ENCODE measurements around the gene PECR.
"Not testable (repeated sequence)": the region's sequence is repeated elsewhere in the genome, so short reads cannot be mapped to it uniquely, and the experiment has no call there.

PECR gene

GRCh38 chr2:216104691-216105090 is 23.1 kb upstream of the PECR start:
- DNase-seq (ENCODE audit: low spot score), result no peak

- no peak for DNase-seq (ENCODE audit: low spot score)
Measured at GRCh38 chr2:216103213-216103612, 21.6 kb upstream of the PECR start.

DNA sequence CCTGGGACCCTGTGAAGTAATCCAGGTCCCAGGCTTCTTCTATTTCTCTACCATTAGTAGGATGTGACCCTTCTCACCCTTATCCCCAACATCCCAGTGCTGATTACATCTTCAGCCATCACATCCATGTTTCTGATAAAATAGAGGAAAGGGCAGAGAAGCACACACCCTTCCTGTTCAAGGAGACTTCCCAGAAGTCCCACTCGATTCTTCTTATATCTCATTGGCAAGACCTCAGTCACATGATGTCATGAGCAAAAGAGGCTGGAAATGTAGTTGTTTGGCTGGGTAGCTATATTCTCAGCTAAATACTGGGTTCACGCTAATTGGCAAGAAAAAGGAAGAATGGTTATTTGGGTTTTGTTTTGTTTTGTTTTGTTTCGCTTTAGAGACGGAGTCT is 19.5 kb upstream of the PECR start:
- no peak for DNase-seq (ENCODE audit: low spot score)

DNA sequence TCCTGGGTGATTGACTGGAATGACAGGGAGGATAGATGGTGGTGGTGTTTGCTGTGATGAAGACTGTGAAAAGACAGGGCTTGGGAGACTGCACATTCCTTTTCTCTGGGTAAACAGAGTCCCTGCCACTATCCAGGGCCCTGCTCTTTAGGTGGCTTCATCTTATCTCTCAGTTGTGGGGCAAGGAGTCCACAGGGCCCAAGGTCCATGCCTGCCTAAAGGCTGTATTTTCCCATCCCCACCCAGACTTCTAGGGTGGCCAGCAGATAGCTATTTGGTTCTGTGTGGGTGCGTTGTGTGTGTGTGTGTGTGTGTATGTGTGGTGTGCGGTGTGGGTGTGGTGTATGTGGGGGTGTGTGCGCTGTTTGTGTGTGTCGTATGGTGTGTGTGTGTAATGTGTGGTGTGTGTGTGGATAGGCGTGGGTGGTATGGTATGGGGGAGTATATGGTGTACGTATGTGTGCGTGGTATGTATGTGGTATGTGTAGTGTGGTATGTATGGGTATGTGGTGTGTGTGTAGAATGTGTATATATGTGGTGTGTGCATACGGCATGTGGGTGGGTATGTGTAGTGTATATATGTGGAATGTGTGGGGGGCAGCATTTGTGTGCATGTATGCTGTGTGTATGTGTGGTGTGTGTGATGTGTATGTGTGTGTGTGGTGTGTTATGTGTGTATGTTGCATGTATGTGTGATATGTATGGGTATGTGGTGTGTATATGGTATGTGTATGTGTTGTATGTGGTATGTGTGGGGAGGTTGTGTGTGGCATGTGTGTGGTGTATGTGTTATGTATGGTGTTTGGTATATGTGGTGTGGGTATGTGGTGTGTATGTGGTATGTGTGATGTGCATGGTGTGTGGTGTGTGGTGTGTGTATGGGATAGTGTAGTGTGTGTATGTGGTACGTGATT is 17.1 kb upstream of the PECR start:
- no peak for DNase-seq (ENCODE audit: low spot score)

GRCh38 chr2:216094701-216095100 is 13.1 kb upstream of the PECR start:
- no peak for DNase-seq (ENCODE audit: low spot score)

- no peak for DNase-seq (ENCODE audit: low spot score)
Measured at GRCh38 chr2:216092646-216093045, 11.0 kb upstream of the PECR start.

- DNase-seq (ENCODE audit: low spot score), result no peak
Measured at GRCh38 chr2:216090369-216090786, 8.8 kb upstream of the PECR start.

- no peak for DNase-seq (ENCODE audit: low spot score)
Measured at GRCh38 chr2:216086207-216086893, 4.7 kb upstream of the PECR start.

DNA sequence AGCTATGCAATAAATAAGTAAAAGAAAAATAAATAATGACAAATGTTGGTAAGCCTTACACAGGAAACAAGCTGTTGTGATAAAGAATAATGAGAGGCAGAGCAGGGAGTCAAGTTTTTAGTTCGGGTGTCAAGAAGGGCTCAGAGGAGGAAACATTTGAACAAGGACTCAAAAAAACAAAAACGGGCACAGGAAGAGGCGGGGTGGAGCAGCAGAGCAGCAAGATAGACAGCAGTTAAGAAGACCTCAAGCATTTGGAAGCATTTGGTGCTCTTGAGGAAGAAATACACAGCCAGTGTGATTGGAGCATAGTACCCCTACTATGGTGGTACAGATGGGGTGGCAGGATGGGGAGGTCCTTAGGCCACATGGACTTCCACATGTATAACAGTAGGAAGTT is 2.9 kb upstream of the PECR start:
- DNase-seq (ENCODE audit: low spot score), result no peak

GRCh38 chr2:216083464-216084281 is 2.1 kb upstream of the PECR start:
- DNase-seq (ENCODE audit: low spot score), result no peak

DNA sequence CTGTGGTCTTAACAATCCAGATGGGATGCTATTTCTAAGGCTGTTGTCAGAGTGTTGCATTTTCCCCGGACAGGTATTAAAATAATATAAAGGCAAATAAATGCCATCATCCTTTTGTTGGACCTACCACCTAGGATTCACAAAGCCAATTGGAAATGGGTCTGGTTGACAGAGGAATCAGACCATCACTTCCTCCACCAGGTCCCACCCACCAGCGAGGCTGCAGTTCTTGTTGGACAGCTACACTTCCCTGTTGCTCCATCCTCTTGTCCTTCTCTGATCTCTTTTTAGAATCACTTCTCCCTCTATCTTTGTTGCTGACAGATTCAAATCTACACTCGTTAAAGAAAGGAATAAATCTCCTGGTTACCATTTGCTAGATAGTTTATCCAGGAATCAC is 1.2 kb upstream of the PECR start:
- no peak for DNase-seq (ENCODE audit: low spot score)

- no peak for DNase-seq (ENCODE audit: low spot score)
Measured at GRCh38 chr2:216082117-216082711, 605 bp upstream of the PECR start.

DNA sequence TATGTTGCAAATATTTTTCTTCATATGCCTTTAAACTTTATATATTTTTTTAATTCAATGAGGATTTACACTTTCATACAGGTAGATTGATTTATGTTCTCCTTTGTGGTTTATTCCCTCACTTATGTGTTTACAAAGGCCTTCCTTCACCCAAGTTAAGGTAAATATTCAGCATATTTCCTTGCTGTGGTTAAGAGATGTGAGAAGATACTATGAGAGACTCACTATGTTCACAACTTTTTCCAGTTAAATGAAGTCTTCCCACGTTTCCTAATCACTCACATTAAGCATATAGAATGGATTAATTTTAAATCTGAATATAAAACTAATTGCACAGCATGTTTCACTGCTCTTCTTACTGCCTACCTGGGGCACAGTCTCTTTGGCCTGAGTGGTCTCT is 597 bp downstream of the PECR start:
- DNase-seq (ENCODE audit: low spot score), result no peak

DNA sequence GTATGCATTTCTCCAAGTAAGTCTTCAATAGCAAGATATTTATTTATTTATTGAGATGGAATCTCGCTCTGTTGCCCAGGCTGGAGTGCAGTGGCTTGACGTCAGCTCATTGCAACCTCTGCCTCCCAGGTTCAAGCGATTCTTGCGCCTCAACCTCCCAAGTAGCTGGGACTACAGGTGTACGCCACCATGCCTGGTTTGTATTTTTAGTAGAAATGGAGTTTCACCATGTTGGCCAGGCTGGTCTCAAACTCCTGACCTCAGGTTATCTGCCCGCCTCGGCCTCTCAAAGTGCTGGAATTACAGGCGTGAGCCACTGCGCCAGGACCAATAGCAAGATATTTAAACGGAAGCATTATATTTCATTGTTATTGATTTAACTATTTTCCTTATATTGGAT is 1.6 kb downstream of the PECR start:
- DNase-seq (ENCODE audit: low spot score), result not testable (repeated sequence)

- DNase-seq (ENCODE audit: low spot score), result no peak
Measured at GRCh38 chr2:216078776-216079175, 2.8 kb downstream of the PECR start.

DNA sequence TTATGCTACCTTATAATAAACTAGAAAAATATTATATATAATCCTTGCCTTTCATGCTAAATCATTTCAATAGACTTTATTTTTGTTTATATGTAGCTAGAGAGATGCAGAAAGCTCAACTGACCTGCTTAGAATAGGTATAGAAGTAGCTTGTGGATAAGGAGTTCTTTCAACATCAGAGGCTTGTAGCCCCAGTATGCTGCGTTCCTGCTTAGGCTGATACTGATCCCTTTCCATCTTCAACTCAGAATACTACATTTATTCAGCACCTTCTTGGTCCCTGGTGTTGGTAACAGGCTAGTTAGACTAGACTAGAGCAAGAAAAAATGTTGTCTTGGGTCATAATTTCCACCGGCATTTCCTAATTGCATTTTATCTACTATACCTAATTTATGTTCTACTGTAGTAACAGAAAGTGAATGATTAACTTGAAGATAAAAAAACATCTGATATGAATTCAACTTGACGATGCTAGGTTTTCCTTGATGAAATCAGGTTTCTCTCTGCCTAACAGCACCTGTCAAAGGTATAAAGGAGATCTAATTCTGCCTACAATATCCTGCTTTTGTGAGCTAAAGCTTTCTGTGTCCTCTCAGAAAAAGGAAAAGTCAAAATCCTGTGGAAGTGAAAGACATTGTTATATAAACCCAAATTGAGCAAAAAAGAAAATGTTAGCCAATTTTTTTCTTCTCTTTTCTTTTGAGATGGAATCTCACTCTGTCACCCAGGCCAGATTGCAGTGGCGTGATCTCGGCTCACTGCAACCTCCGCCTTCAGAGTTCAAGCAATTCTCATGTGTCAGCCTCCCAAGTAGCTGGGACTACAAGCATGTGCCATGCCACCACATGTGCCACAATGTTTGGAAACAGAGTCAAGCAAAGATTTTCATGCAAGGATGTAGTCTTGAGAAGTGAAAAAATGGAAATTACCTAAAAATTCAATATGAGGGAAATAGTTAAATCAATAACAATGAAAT is 5.8 kb downstream of the PECR start:
- DNase-seq (ENCODE audit: low spot score), result no peak

DNA sequence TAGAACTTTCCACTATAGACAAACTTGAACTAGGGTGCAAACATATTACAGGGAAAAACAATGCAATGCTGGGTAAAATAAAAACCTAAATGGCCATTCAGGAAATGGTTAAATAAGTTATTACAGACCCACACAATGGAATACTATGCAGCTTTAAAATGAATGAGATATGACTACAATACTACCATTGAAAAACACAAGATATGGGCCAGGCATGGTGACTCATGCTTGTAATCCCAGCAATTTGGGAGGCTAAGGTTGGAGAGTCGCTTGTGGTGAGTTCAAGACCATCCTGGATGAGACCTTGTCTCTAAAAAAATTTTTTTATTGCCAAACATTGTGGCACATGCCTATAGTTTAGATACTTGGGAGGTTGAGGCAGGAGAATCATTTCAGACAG is 6.8 kb downstream of the PECR start:
- DNase-seq (ENCODE audit: low spot score), result no peak

DNA sequence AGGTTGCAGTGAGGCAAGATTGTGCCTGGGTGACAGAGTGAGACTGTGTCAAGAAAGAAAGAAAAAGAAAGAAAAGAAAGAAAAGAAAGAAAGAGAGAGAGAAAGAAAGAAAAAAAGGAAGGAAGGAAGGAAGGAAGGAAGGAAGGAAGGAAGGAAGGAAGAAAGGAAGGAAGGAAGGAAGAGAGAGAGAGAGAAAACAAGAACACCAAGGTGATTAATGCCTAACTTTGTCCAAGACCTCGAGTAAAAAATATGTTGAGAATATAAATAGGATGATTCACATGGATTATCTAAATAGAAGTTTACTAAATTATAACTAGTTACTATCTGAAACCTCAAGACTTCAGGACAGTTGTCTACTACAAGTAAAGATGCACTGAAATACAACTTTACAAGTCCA is 7.2 kb downstream of the PECR start:
- DNase-seq (ENCODE audit: low spot score), result no peak

DNA sequence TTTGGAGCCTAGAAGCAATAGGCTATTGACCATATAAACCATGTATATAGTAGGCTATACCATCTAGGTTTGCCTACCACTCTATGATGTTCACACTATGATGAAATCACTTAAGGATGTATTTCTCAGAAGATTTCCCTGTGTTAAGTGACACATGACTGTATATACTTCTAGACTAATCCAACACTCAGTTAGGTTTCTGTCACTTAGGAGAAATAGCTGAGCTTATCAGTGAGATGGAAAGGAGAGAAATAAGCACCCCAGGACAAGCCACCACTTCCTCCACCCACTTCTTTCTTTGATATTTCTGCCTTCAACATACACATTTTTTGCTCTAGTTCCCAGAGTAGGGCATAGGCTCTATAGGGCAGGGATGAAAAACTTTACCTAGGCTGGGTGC is 7.8 kb downstream of the PECR start:
- no peak for DNase-seq (ENCODE audit: low spot score)

DNA sequence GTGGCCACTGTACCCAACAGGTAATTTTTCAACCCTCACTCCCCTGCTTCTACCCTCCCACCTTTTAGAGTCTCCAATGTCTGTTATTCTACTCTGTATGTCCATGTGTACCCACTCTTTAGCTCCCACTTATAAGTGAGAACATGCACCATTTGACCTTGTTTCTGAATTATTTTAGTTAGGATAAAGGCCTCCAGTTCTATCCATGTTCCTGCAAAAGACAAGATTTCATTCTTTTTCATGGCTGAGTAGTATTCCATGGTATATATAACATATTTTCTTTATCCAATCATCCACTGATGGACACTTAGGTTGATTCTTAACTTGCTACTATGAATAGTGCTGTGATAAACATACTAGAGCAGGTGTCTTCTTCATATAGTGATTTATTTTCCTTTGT is 9.1 kb downstream of the PECR start:
- DNase-seq (ENCODE audit: low spot score), result no peak

Data from RKO (cell line).